GM12801 (cell line): ENCODE data around the gene SRBD1.

Experiments used
- TF ChIP-seq, protein P1 (sequence below): IDR thresholded peaks from one replicate; pipeline ENCODE4 v1.5.1; 2011; ENCODE audit warnings: control low read depth; ENCODE audit not compliant: insufficient read length; ENCODE audit errors: extremely low read depth

The SRBD1 gene

GRCh38 chr2:45554742-45555140 is 56.3 kb downstream of the SRBD1 start:
- TF ChIP-seq, protein P1, sequence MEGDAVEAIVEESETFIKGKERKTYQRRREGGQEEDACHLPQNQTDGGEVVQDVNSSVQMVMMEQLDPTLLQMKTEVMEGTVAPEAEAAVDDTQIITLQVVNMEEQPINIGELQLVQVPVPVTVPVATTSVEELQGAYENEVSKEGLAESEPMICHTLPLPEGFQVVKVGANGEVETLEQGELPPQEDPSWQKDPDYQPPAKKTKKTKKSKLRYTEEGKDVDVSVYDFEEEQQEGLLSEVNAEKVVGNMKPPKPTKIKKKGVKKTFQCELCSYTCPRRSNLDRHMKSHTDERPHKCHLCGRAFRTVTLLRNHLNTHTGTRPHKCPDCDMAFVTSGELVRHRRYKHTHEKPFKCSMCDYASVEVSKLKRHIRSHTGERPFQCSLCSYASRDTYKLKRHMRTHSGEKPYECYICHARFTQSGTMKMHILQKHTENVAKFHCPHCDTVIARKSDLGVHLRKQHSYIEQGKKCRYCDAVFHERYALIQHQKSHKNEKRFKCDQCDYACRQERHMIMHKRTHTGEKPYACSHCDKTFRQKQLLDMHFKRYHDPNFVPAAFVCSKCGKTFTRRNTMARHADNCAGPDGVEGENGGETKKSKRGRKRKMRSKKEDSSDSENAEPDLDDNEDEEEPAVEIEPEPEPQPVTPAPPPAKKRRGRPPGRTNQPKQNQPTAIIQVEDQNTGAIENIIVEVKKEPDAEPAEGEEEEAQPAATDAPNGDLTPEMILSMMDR: no peak

DNA sequence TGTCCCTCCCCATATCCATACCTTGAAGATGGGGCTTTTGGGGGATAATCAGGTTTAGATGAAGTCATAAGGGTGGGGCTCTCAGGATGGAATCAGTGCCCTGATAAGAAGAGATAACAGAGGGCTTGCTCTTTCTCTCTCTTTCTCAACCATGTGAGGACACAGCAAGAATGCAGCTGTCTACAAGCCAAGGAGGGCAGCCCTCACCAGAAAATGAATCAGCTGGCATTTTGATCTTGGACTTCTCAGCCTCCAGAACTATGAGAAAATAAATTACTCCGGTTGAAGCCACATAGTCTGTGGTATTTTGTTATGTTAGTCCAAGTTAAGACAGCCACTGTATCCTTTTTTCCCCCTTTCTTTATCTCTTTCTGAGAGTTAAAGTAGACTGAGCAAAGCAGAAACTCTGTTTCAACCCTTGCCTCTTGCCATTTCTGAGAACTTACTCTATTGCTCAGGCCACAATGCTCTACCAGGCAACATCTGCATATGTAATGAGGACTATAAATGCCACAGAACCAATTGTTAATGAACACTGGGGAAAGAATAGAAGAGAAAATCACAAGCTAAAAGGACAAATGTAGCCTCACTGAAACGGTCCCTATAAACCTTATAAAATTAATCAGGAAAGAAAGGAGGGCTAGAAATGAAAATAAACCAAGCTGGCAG is 56.9 kb downstream of the SRBD1 start:
- TF ChIP-seq, protein P1: no peak

- TF ChIP-seq, protein P1: no peak
Measured at GRCh38 chr2:45551862-45552261, 59.2 kb downstream of the SRBD1 start.

DNA sequence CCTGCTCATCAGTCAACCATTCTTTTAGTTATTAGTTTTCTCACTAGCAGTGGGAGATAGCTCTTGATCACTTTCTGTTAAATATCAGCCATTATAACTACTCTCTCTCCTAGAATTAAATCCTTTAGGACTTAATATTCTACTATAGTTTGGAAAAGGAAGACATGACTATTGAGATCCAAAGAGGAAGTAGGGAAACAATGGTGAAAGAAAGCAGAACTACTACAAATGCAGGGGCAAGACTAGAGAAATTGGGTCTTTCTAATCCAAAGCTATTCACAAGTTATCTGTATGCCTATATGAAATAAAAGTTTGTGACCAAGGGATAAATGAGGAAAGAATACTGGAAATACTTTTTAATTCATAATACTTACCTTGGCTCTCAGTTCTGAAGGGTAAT is 65.1 kb downstream of the SRBD1 start:
- TF ChIP-seq, protein P1: no peak

- TF ChIP-seq, protein P1: no peak
Measured at GRCh38 chr2:45543257-45543656, 67.8 kb downstream of the SRBD1 start.

DNA sequence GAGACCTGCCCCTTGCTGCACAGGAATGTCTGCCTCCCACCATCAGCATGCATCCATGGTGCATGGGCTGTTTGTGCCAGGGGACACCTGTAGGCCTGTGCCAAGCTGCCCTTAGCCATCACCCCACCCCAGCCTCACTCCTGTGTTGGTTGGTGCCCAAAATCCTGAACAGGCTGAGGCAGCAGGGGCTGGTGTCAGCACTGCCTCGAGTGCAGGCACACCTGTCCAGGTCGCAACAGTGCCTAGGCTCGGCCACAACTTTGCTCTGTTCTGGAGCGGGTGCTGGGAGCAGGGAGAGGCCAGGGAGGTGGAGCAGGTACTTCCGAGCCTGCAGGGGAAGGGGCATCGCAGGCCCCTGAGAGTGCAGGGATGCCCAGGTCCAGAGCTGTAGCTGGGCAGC is 69.1 kb downstream of the SRBD1 start:
- TF ChIP-seq, protein P1: no peak

DNA sequence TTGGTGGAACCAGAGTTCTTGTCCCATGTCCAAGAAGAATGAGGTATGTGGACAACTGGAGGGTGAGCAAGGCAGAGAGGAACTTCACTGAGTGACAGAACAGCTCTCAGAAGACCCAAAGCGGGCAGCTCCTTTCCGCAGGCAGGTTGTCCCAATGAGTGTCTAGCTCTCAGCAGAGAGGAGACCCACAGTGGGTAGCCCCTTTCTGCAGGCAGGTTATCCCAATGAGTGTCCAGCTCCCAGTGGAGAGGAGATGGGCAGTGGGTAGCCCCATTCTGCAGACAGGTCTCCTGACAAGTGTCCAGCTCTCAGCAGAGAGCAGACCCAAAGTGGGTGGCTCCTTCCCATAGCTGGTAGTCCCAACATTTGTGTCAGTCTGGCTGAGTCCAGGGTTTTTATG is 69.6 kb downstream of the SRBD1 start:
- TF ChIP-seq, protein P1: no peak
